ENCODE measurements around the gene SIL1. TPM values are rescaled to one million over a fixed set of nuclear protein-coding genes. Genes with fewer than 3 reads are reported as not detected.

SIL1 gene
- total and polyA plus RNA-seq, 2 donors (not counting 3 experiments of a cell fraction or from before 2014, with no cell fraction given): 47.6 to 67.2 TPM

GRCh38 chr5:138948471-138949222, 249.5 kb downstream of the SIL1 start:
- POLR2A ChIA-PET: no interaction called here
- no peak overlapping the region for H3K4me3 ChIP-seq (replicated peaks in 1 of 3; ENCODE audit: insufficient read depth in 1 of 3, low read depth in 1 of 3, low read length in 3 of 3)
- no peak overlapping the region for H3K4me2 ChIP-seq (ENCODE audit: insufficient read depth, low read length)
- dilution Hi-C loops (cut with MboI; ENCODE audit: extremely low pct_ligation_motif_present, low sequenced_read_pairs): no loop called here
- no peaks in the 10 kb centered on the region for H3K27me3 ChIP-seq (ENCODE audit: control insufficient read depth in 2 of 2, insufficient read depth in 2 of 2, low read length in 2 of 2)
- no peak overlapping the region for H3K9ac ChIP-seq (replicated peaks; ENCODE audit: extremely low read depth, insufficient read depth, low read length)
- H4K20me1 ChIP-seq (replicated peaks; ENCODE audit: control insufficient read depth, extremely low read depth, insufficient read depth, low read length): no peaks in the 10 kb centered on the region
- no peaks in the 10 kb centered on the region for H3K79me2 ChIP-seq (ENCODE audit: control insufficient read depth, insufficient read depth, low read length)
- H3K27ac ChIP-seq (ENCODE audit: insufficient read depth, low read depth, low read length): no peak overlapping the region
- no peak overlapping the region for H2AFZ ChIP-seq (ENCODE audit: low read depth, low read length)
- CTCF ChIA-PET: interaction anchor here (1.0 to 1.1 kb wide), 2 partner anchors 8 to 15 kb away, joined by 3 to 5 read pairs; no protein-coding TSS in a partner anchor
- H3K9me3 ChIP-seq (replicated peaks; ENCODE audit: control insufficient read depth, insufficient read depth, low read length): no peaks in the 10 kb centered on the region
- intact Hi-C loops (cut with micrococcal nuclease): no loop called here
- TF ChIP-seq CTCF (IDR thresholded peaks at IDR 0.05; ENCODE audit: extremely low read depth in 1 of 2, insufficient read depth in 1 of 2, low read depth in 1 of 2, low read length in 2 of 2) (no peak), EZH2 (IDR thresholded peaks at IDR 0.05; ENCODE audit: borderline replicate concordance, low read depth, low read length, severe bottlenecking) (no peak), POLR2A (IDR thresholded peaks at IDR 0.05; ENCODE audit: low read depth, low read length) (no peak), FOS (IDR thresholded peaks at IDR 0.05; ENCODE audit: borderline replicate concordance, insufficient read depth, low read length) (no peak), JUN (IDR thresholded peaks at IDR 0.05; ENCODE audit: borderline replicate concordance, insufficient read depth, insufficient read length, low read depth) (no peak), MAX (IDR thresholded peaks at IDR 0.05; ENCODE audit: insufficient read depth, insufficient read length) (no peak), POLR2AphosphoS5 (IDR thresholded peaks at IDR 0.05; ENCODE audit: insufficient read depth, low read depth, low read length) (no peak), MYC (IDR thresholded peaks at IDR 0.05; ENCODE audit: low read depth, low read length) (no peak), GATA2 (IDR thresholded peaks at IDR 0.05; ENCODE audit: insufficient read depth, insufficient read length, low read depth, low read length) (no peak)
- H3K36me3 ChIP-seq (ENCODE audit: control insufficient read depth in 2 of 2, extremely low read depth in 1 of 2, insufficient read depth in 2 of 2, low read length in 2 of 2): no peaks in the 10 kb centered on the region
- peaks cover 6% of the 10 kb centered on the region for H3K4me1 ChIP-seq (ENCODE audit: control insufficient read depth, extremely low read depth, insufficient read depth, low read length)
- FAIRE-seq (no peak), DNase-seq (ENCODE audit: low read depth, low spot score) (no peak)
- no peaks in the 10 kb centered on the region for H3K9me1 ChIP-seq (replicated peaks; ENCODE audit: control insufficient read depth, extremely low read depth, insufficient read depth, low read length)
- BruUV-seq (replicated peaks): no TSS peak
